Activated CD4-positive, alpha-beta T cell treated with anti-CD3 and anti-CD28 coated beads, Interleukin-10, Interleukin-2, amounts not matched to agents 100 ng/mL and 50 ng/mL, durations not matched to agents 16 hours and 8 hours (primary cell): ENCODE measurements around the gene WIPF3.

Source experiments
- DNase-seq: peaks from one replicate; pipeline ENCODE4 v3.0.0-alpha.2; 2020

The WIPF3 gene

DNA sequence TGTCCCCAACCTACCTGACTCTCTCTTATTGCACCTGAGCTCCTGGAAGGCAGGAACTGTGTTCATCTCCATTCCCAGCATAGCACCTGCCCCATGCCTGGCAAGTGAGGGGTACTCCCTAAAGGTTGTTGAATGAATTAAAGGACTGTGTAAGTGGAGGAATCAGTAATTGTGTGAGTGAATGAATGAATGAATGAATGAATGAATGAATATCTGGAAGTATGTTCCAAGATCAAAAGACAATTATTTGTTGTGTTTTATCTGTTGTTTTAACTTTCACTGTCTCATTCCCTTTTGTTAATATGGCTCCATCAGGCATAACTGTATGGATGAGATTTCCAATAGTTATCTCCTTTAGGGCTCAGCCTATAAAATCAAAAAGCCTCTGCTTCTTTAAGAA is 4.0 kb downstream of the WIPF3 start:
- DNase-seq: no peak

- no peak for DNase-seq
Observed at GRCh38 chr7:29810813-29811482, 4.6 kb downstream of the WIPF3 start.

- no peak for DNase-seq
Observed at GRCh38 chr7:29811586-29811985, 5.3 kb downstream of the WIPF3 start.

GRCh38 chr7:29812185-29812876 is 6.0 kb downstream of the WIPF3 start:
- no peak for DNase-seq

- DNase-seq: no peak
Observed at GRCh38 chr7:29815181-29816105, 9.1 kb downstream of the WIPF3 start.

DNA sequence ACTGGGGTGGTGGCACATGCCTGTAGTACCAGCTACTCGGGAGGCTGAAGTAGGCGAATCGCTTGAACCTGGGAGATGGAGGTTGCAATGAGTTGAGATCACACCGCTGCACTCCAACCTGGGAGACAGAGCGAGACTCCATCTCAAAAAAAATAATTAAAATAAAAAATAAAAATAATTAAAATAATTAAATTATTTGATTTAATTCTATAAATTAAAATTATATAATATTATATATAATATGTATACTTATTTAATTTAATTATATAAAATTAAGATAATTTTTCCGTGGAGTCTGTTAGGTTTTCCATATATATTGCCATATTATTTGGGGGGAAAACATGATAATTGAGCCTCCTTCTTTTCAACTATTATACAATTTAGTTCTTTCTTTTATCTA is 12.0 kb downstream of the WIPF3 start:
- no peak for DNase-seq

DNA sequence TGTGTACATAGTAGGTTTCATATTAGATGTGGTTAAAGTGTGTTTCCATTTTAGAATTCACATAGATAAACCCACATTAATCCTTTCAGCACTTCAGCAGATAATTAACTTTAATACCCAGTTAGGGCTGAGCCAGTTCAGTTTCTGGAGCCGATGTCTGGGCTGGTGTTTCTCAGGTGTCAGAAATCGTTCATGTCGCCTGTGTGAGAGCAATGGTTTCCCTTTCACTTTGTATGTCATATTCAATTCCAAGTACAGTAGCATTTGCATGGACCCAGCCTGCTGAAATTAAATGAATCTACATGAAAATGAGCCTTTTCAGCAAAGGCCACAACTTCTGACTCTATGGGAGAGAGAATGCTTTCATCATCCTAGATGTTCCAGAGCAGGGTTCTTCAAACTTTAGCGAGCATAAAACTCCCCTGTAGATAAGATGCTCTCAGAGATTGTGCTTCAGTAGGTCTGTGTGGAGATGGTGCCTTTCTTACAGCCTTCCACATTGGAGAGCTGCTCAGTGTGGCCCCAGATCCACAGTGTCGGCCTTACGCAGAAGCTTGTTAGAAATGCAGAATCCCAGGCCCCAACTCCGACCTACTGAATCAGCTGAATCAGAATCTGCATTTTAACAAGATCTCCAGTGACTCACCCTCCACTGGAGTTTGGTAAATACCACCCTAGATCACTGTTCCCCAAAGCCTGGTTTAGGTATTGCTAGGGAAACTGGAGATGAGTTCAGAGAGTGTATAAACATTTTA is 19.6 kb downstream of the WIPF3 start:
- no peak for DNase-seq

DNA sequence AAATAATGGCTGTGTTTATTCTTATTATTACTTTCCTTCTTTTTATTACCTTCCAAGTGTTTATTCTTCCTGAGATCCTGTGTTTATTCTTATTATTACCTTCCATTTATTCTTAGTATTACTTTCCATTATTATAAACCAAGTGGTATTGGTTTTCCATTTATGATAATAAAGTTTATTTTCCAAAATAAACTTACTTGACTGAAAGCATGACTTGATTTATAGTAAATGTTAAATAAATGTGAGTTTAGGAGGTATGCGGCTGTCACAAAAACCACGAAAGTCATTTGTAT is 20.2 kb downstream of the WIPF3 start:
- no peak for DNase-seq

DNA sequence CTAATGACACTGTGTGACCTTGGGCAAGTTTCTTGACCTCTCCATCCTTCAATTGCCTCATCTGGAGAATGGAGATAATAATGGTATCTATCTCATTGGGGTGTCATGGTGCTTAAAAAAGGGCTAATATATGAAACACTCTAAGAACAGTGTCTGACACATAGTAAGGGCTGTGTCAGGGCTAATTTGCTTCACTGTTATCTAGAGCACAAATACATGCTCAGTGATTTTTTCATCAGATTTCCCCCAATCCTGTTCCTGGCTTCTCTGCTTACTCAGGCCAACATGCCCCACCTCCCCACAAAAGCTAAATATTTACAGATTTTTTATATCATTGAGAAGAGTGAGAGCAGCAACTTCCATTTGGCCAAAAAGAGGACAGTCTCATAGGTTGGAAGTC is 20.6 kb downstream of the WIPF3 start:
- no peak for DNase-seq

GRCh38 chr7:29831705-29832104 is 25.4 kb downstream of the WIPF3 start:
- no peak for DNase-seq

- DNase-seq: no peak
Observed at GRCh38 chr7:29833929-29834328, 27.6 kb downstream of the WIPF3 start.

- no peak for DNase-seq
Observed at GRCh38 chr7:29835718-29836117, 29.4 kb downstream of the WIPF3 start.

DNA sequence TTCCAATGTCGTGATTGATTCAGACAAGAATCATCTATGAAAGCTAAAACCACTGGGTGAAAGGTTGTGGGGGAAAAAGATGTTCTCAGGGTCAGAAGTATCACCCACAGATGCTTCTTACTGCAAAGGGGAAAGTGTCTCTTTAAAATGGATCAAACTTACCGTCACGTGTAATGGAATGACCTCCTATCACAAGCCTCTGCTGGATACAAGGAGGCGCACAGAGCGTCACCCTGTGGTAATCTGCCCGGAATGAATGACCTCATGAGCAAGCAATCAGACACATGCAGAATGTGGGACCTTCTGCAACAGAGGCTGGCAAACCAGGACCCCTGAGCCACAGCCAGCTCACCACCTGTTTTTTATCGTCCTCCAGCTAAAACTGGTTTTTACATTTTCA is 33.0 kb downstream of the WIPF3 start:
- no peak for DNase-seq

GRCh38 chr7:29839921-29840320 is 33.6 kb downstream of the WIPF3 start:
- no peak for DNase-seq

GRCh38 chr7:29840701-29841100 is 34.4 kb downstream of the WIPF3 start:
- DNase-seq: no peak

- no peak for DNase-seq
Observed at GRCh38 chr7:29841926-29842701, 35.8 kb downstream of the WIPF3 start.

DNA sequence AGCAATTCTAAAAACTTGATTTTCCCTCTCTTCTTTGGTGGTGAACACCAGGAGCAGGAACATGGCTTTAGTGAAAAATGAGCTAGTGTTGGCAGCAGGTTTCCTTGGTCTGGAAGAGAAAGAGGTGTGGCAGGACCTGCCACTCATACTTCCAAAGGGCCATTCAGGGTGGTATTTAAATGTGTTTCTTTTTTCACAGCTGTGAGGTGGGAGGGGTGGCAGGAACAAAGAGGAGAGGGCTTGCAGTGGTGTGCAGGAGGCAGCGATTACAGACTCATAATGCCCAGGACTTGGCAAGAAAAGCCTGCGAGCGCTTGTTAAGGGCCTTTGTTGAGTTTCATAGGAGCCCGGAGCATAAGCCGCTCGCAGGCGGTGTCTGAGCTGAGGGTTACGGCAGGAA is 36.8 kb downstream of the WIPF3 start:
- no peak for DNase-seq

GRCh38 chr7:29843726-29844125 is 37.4 kb downstream of the WIPF3 start:
- no peak for DNase-seq

DNA sequence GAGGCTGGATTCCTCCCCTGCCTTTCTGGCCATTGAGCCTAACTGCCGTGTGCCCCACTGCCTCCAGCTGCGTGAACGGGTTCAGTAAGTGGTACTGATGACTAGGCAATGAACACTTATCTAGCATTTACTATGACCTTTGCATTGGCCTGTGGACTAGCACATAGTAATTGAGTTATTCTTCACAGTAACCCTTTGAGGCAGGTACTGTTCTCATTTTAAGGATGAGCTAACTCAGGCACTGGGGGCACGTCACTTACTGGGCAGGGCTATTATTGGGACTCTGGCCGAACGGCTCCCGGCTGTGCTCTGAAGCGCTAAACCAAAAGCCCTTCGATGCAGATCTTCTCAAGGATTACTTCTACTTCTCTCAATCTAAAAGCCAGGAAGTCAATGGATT is 38.3 kb downstream of the WIPF3 start:
- DNase-seq: no peak

- DNase-seq: no peak
Observed at GRCh38 chr7:29847496-29847895, 41.2 kb downstream of the WIPF3 start.

DNA sequence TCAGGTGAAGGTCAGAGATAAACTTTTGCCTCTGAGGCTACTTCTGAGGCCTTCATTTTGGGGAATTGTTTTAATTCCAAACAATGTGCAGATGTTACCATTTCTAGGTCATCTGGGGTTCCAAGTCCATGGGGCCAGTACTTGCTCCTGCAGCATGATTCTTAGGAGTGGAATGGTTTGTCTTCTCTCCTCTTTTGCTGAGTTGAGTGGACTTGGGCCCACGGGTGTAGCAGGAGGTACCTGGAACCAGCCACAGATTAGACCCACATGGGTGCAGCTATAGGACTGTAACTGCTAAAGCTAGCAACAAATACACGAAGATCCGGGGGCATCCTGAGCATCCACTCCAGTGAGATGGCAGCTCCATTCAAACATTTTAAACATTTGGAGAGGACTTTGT is 41.6 kb downstream of the WIPF3 start:
- no peak for DNase-seq

DNA sequence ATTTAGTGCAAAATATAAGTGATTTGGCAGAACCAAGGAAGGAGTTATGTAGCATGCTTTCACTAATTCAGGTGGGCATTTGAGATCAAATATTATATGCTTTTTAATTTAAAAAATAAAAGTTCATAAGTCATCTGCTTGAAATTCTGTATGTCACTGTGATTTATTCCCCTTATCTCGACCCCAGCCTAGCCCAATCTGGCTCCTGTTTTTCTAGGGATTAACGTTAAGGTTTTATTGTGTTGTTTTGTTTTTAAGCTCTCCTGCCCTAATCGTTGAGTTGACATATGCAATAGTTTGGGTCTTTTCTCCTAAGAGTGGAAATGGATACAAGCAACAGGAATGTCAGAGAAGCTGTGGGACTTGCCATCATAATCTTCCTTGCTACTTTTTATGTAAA is 42.6 kb downstream of the WIPF3 start:
- DNase-seq: no peak

DNA sequence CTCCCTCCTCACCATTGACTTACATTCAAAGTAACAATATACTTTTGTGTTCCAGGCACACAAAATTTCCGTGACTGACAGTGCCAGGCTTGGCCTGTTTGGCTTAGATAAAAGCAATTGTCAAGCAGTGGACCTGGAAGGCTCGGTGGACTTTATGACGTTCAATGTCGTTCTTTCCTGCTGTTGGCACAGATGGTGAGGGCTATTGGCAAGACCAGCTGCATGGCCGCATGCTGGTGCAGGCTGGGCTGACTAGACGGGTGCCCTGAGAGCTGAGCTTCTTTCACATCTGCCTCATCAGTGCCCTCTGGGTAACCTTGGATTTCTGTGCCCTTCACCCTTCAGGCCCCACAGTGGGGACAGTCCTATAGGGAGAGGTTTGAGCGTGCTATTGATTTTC is 45.2 kb downstream of the WIPF3 start:
- DNase-seq: no peak
